HEK293T (cell line): ENCODE results near the gene CNOT1.

Experiments
- ARNT ChIP-seq: fragments of 450-650 bp; IDR thresholded peaks from 2 replicates; pipeline ENCODE4 v1.6.1; 2017; ENCODE audit warnings: mild to moderate bottlenecking
- BHLHE40 ChIP-seq: fragments of 450-650 bp; IDR thresholded peaks from 2 replicates; pipeline ENCODE4 v1.6.1; 2016; ENCODE audit warnings: mild to moderate bottlenecking, moderate library complexity, borderline replicate concordance
- CTBP1 ChIP-seq: fragments of 450-650 bp; IDR thresholded peaks from 2 replicates; pipeline ENCODE4 v1.6.1; 2016; ENCODE audit warnings: borderline replicate concordance
- ELF4 ChIP-seq: fragments of 450-650 bp; IDR thresholded peaks from 2 replicates; pipeline ENCODE4 v1.6.1; 2017; ENCODE audit warnings: antibody characterized with exemption
- FOXA1 ChIP-seq: fragments of 450-650 bp; IDR thresholded peaks from 2 replicates; pipeline ENCODE4 v1.6.1; 2016; ENCODE audit warnings: mild to moderate bottlenecking
- FOXK2 ChIP-seq: fragments of 450-650 bp; IDR thresholded peaks from 2 replicates; pipeline ENCODE4 v1.6.1; 2016; ENCODE audit warnings: mild to moderate bottlenecking
- FOXM1 ChIP-seq: fragments of 450-650 bp; IDR thresholded peaks from 2 replicates; pipeline ENCODE4 v1.6.1; 2017; ENCODE audit warnings: mild to moderate bottlenecking, borderline replicate concordance
- HDGF ChIP-seq: fragments of 450-650 bp; IDR thresholded peaks from 2 replicates; pipeline ENCODE4 v1.6.1; 2017; ENCODE audit warnings: antibody characterized with exemption, borderline replicate concordance
- NFRKB ChIP-seq: fragments of 450-650 bp; IDR thresholded peaks from 2 replicates; pipeline ENCODE4 v1.6.1; 2016; ENCODE audit warnings: mild to moderate bottlenecking, moderate library complexity
- SP1 ChIP-seq: fragments of 450-650 bp; IDR thresholded peaks from 2 replicates; pipeline ENCODE4 v1.6.1; 2017
- SUZ12 ChIP-seq: fragments of 450-650 bp; IDR thresholded peaks from 2 replicates; pipeline ENCODE4 v1.6.1; 2016; ENCODE audit warnings: mild to moderate bottlenecking
- TARDBP ChIP-seq: fragments of 450-650 bp; IDR thresholded peaks from 2 replicates; pipeline ENCODE4 v1.6.1; 2016
- TF ChIP-seq, protein P1 (sequence below): fragments of 450-650 bp; IDR thresholded peaks from 2 replicates; pipeline ENCODE4 v1.6.1; 2016

DNA sequence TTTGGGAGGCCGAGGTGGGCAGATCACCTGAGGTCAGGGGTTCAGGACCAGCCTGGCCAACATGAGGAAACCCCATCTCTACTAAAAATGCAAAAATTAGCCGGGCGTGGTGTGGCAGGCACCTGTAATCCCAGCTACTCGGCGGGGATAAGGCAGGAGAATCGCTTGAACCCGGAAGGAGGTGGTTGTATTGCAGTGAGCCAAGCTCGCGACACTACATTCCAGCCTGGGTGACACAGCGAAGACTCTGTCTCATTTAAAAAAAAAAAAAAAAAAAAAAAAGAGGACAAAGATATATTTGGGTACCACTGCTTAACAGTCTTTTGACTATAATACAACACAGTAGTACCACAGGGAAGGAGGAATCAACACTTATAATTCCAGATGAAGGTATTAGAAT is 9.2 kb downstream of the CNOT1 start:
- TF ChIP-seq FOXM1, result no peak
- TF ChIP-seq FOXA1, result no peak
- no peak for TF ChIP-seq ELF4
- no peak for TF ChIP-seq TARDBP
- TF ChIP-seq SUZ12, result no peak
- no peak for TF ChIP-seq SP1
- TF ChIP-seq BHLHE40, result no peak
- TF ChIP-seq FOXK2, result no peak
- TF ChIP-seq ARNT, result no peak
- TF ChIP-seq, protein P1, sequence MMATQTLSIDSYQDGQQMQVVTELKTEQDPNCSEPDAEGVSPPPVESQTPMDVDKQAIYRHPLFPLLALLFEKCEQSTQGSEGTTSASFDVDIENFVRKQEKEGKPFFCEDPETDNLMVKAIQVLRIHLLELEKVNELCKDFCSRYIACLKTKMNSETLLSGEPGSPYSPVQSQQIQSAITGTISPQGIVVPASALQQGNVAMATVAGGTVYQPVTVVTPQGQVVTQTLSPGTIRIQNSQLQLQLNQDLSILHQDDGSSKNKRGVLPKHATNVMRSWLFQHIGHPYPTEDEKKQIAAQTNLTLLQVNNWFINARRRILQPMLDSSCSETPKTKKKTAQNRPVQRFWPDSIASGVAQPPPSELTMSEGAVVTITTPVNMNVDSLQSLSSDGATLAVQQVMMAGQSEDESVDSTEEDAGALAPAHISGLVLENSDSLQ, result no peak
- TF ChIP-seq NFRKB, result no peak
- no peak for TF ChIP-seq HDGF
- TF ChIP-seq CTBP1, result no peak
